Activated gamma-delta T cell (primary cell): Measurements from ENCODE around the gene NIPAL4.

Experiments used
- DNase-seq: peaks from one replicate; lab custom pipeline; 2025; lab: John Stamatoyannopoulos, UW

NIPAL4 gene

GRCh38 chr5:157485811-157486210, 25.8 kb downstream of the NIPAL4 start:
- DNase-seq: no peak

GRCh38 chr5:157486221-157486681, 26.2 kb downstream of the NIPAL4 start:
- no peak for DNase-seq

DNA sequence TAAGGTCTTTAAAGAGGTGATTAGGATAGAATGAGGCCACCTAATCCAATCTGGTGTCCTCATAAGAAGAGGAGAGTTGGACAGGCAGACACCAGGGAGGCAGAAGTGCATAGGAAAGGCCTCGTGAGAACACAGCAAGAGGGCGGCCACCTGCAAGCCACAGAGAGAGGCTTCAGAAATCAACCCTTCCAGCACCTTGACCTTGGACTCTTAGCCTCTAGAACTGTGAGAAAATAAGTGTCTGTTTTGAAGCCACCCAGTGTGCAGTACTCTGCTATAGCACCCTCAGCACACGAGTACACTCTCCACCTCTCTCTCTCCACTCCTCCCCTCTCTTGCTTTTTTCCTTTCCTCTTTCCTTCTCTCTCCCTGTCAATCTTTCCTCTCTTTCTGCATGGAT, 26.8 kb downstream of the NIPAL4 start:
- DNase-seq: no peak

- no peak for DNase-seq
Measured at GRCh38 chr5:157487358-157487757, 27.3 kb downstream of the NIPAL4 start.

- DNase-seq: no peak
Measured at GRCh38 chr5:157491471-157491995, 31.5 kb downstream of the NIPAL4 start.

- no peak for DNase-seq
Measured at GRCh38 chr5:157492886-157493285, 32.9 kb downstream of the NIPAL4 start.

DNA sequence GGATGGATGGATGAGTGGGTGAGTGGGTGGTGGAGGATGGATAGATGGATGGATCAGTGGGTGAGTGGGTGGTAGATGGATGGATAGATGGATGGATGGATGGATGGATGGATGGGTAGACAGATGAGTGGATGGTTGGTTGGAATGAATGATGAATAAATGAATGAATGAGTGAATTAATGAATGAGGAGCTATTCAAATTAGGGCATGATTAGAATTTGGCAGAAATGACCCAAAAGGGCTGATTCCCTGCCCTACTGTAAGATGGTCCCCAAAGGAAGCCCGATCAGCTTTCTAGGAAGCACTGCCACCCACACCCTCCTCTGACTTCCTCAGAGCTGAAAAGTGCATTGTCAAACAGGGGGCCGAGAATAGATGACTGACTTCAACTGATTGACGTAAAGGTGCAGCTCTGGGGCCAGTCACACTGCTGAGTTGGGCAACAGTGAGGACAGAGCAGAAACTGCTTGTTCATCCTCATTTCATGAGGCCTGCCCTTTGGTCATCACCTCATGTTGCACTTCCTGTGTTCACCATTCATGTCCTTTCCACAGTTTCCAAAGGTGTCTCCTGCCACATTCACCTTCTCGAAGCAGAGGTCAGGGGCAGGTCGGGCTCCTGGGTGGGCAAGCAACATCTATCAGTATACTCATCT, 34.3 kb downstream of the NIPAL4 start:
- DNase-seq: no peak

GRCh38 chr5:157496864-157497263, 36.9 kb downstream of the NIPAL4 start:
- DNase-seq: no peak

GRCh38 chr5:157497875-157498611, 38.0 kb downstream of the NIPAL4 start:
- no peak for DNase-seq

- DNase-seq: no peak
Measured at GRCh38 chr5:157502143-157502647, 42.2 kb downstream of the NIPAL4 start.

GRCh38 chr5:157504053-157504452, 44.0 kb downstream of the NIPAL4 start:
- DNase-seq: no peak

DNA sequence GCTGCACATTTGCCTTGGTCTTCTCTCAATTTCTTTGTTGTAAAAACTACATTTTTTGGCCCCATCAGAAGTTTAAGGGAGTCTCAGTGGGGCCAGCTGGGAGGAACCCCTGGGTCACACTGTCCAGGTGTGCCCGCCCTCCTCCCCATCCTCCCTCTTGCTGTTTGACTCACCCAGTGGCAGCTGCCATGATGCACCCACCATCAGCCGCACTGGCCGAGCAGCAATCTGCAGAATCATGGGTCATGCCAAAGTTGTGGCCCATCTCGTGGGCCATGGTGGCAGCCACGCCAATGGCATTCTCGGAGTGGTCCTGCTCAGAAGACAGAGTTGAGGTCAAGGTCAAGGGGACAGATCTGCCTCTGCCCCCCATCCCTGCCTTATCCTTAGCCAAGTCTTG, 45.5 kb downstream of the NIPAL4 start:
- DNase-seq: no peak

GRCh38 chr5:157506066-157506590, 46.1 kb downstream of the NIPAL4 start:
- no peak for DNase-seq

GRCh38 chr5:157506981-157507780, 47.2 kb downstream of the NIPAL4 start:
- DNase-seq: no peak

DNA sequence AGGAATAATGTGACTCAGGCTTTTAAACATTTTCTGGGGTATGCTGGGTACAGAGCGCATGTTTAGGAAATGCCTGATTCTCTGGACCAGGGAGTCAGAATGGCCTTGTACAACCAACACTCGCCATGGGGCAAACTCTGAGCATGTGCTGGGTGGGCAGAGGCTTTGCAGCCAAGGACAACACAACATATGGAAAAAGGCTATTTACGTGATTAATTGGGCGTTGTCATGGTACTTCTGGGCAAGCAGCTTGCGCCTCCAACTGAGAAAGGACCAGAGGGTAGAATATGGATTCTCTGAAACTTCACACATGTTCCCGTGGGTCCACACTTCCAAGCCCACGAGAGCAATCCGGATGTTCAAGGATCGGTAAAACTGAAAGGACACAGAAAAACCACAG, 49.1 kb downstream of the NIPAL4 start:
- DNase-seq: no peak

DNA sequence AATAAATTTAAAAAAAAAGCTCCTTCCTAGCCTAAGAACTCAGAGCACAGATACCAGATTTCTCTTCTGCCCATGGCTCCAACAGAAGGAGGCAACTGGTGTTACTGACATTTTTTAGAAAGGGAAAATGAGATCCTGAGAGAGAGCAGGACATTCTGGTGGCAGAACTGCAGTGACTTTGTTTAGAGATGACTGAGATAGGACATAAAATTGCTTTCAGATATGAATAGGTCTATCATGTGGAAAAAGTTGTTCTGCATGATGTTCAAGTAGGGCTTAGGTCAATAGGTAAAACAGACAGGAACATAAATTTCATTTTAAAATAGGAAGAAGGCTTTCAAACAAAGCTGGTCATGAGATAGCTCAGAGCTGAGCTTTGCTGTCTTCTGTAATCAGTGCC, 49.6 kb downstream of the NIPAL4 start:
- DNase-seq: no peak

GRCh38 chr5:157510682-157511081, 50.7 kb downstream of the NIPAL4 start:
- no peak for DNase-seq

- DNase-seq: no peak
Measured at GRCh38 chr5:157511651-157512644, 51.9 kb downstream of the NIPAL4 start.

- DNase-seq: no peak
Measured at GRCh38 chr5:157513182-157513581, 53.2 kb downstream of the NIPAL4 start.

GRCh38 chr5:157514974-157515373, 55.0 kb downstream of the NIPAL4 start:
- DNase-seq: no peak

- DNase-seq: no peak
Measured at GRCh38 chr5:157516006-157516405, 56.0 kb downstream of the NIPAL4 start.
